Measurements from ENCODE around the gene SH3BP2.
A peak's percentile ranks its signal among the peaks of the same experiment; 100 is the strongest.

Gene SH3BP2, protein sequence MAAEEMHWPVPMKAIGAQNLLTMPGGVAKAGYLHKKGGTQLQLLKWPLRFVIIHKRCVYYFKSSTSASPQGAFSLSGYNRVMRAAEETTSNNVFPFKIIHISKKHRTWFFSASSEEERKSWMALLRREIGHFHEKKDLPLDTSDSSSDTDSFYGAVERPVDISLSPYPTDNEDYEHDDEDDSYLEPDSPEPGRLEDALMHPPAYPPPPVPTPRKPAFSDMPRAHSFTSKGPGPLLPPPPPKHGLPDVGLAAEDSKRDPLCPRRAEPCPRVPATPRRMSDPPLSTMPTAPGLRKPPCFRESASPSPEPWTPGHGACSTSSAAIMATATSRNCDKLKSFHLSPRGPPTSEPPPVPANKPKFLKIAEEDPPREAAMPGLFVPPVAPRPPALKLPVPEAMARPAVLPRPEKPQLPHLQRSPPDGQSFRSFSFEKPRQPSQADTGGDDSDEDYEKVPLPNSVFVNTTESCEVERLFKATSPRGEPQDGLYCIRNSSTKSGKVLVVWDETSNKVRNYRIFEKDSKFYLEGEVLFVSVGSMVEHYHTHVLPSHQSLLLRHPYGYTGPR
- 57.6 to 123 reads per million in 2 experiments for total RNA-seq

DNA sequence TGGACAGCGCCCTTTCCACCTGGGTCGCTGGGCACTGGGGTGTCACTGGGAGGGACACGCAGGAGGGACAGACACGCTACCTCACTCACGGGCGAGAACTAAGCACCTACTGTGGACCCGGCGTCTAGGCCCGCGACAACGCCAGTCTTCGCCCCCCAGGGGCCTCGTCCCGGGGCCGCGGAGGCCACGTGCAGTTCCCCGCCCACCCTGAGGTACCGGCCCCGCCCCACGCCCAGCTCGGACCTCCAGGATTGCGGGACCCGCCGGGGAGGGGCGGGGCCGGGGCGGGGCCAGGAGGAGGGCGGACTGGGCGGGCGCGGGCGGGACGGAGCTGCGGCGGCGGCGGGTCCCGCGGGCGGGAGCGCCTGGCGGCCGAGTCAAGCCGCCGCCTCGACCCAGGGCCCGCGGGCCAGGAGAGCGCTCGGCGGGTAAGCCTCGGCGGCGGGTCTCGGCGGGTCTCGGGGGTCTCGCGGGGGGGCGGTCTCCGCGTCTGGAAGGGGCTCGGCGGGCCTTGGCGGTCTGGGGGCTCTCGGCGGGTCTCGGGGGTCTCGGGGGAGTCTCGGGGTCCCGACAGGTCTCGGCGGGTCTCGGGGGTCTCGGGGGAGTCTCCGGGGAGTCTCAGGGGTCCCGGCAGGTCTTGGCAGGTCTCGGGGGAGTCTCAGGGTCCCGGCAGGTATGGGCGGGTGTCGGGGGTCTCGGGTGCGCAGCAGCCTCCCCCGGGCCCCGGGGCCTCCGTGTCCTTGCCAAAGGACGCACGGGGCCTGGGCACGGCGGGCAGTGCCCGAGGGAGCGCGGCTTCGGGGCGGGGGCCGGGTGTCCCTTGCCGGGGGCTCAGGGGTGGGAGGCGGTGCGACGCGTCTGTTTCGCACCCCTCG, at the start of gene SH3BP2:
Gene SH3BP2 (plus strand): TSS at position 375 of the 875 bp plus-strand sequence. CDS start 27,533 bp downstream, outside the sequence.
- peak; percentile 53 for DNase-seq (ENCODE audit: low read depth)

DNA sequence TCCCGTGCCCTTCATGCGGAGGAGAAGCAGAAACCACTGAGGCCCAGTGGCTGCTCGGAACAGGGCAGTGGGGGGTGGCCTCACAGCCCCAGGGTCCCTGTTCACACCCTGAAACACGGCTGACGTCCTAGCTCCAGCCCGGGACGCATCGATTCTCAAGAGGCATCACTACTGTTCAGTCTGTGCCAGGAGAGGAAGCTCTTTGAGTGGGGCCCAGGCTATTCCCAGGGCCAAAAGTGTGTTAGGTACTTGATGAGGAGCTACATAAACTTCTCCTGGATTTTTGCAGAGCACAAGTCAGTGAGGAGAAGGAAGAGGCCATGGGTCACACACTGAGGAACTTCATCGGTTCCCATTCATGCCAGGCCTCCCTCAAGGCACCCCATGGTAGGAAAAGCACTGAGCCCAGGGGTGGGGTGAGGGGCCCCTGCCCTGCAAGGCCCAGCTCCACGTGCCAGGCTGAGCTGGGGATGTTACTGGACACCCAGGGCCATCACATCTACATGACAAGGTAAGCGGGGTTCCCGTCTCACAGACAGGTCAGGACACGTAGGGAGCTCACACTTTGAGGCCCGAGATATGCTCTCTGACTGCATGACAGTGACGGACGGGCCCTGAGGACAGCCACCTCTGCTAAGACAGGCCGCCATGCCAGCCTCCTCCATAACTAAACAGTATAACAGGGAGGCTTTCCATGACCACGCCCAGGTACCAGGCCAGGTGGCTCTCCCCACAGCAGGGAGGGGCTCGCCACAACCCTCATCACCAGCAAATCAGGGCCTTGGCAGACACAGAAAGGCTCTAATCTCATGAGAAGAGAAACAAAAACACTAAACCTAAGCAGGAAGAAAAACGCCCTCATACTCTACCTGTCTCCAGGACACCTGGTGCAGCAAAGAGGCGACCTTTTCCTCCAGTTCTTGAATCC, 49.1 kb upstream of the SH3BP2 start:
- no peak for DNase-seq (ENCODE audit: low read depth)

DNA sequence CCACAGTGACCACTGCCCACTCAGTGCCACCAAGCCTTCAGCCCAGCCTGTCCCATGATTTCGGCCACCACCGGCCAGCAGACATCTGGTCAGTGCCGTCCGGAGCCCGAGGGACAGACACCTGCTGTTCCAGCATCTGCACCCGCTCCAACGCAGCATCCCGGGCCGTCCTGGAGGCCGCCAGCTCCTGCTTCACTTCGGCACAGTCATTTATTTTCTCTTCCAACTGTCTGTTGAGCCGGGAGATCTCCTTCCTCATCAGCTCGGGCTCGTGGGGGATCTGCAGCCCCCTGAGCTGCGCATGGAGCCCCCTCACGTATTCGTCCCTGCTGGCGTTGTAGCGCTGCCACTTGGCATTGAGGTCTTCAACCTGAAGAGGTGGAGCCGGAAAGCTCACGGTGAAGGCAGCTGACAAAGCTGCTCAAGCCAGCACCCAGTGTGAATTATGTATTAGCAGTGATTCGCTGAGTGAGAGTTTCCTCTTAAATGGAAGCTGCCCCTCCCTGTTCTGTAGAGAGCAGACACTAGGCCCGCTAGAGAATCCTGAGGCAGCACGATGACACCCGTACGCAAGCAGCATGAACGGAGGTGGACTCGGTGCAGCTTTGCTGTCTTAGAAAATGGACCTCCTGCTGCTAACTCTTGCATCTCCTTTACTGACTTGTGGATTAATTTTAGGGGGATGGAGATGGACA, 48.2 kb upstream of the SH3BP2 start:
- DNase-seq (ENCODE audit: low read depth), result no peak

DNA sequence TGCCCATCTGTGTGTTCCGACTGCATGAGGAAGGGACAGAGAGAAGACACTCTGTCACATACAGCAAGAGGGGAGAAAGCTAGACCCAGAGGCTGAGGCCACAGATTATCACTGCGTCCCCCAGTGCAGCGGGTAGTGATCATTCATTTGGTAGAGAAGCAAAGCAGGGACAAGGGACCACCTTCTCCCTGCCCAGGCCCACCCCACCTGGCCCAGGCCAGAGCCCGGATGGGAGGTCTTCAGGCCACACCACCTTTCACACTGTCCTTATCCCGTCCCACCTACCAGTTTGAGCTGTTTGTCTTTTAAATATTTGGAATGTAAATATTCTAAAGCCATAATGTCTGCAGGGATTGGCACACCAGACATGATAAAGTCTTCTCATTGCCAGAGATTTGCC, 47.4 kb upstream of the SH3BP2 start:
- DNase-seq (ENCODE audit: low read depth), result no peak

DNA sequence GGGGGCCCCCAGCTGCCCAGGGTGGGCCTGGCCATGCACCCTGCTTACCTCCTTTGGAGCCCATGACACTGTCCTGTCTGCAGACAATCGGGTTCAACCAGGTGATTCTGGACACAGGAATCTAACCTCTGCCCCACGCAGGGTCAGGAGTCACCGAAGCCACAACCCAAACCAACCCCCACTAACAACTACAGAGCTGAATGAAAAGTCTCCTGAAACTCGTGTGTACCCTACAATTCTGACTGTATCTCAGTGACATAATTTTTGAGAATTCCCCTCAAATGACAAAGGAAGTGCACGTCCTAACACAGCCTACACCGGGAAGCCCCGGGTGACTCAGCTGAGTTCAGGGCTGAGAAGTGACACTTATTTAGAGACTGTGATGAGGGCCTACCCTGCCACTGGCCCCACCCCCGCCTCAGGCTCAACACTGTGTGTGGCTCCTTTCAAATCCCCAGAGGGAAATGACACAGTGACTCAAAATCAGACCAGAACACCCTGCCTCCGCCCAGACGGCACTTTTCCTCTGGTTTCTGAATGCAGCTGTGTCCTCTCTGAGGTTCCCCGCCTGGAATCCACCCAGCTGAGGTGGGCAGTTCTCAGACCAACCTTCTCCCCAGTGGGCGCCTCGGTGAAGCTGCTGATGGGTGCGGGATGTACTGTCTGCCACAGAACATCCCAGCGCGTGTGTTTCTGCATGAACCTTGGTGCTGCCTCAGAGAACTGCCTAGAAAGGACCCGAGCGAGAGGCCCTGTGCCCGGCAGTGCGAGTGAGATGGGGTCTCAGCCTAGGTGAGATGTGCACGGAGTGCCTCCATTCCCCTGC, 46.7 kb upstream of the SH3BP2 start:
- peak; percentile 73 for DNase-seq (ENCODE audit: low read depth)

DNA sequence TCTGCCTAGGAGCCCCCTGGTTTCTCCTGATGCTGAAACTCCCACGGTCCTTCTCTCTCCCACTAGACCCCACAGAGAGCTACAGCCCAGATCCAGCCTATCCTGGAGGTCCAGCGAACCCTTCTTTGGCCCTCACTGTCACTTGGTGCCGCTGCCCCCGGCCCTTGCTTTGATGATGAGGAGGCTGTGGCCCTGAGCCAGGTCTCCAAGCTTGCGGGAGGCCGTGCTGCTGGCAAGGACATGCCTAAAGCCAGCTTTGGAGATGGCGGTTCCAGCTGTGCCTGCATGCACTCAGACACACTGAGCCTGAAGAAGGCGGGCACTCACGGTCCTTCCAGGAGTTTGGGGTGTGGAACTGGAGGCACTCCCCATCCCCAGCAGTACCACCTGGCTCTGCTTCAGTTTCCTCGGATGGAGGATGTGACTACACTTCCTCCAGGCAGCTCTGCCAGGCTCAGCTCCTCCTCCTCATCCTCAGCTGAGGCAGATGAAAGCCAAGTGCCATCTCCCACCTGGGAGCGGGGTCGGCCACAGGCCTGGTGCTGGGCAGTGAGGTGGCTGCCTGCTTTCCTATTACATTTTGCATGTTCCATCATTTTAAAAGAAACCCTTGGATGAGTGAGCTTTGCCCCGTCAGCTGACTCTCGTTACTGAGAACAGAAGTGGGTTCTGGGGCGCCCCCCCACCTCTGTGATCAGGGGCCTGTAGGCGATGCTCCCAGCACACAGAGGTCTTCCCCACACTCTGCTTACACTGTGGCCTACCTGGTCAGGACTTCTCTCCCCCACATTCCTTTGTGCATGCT, 45.8 kb upstream of the SH3BP2 start:
- DNase-seq (ENCODE audit: low read depth), result no peak

DNA sequence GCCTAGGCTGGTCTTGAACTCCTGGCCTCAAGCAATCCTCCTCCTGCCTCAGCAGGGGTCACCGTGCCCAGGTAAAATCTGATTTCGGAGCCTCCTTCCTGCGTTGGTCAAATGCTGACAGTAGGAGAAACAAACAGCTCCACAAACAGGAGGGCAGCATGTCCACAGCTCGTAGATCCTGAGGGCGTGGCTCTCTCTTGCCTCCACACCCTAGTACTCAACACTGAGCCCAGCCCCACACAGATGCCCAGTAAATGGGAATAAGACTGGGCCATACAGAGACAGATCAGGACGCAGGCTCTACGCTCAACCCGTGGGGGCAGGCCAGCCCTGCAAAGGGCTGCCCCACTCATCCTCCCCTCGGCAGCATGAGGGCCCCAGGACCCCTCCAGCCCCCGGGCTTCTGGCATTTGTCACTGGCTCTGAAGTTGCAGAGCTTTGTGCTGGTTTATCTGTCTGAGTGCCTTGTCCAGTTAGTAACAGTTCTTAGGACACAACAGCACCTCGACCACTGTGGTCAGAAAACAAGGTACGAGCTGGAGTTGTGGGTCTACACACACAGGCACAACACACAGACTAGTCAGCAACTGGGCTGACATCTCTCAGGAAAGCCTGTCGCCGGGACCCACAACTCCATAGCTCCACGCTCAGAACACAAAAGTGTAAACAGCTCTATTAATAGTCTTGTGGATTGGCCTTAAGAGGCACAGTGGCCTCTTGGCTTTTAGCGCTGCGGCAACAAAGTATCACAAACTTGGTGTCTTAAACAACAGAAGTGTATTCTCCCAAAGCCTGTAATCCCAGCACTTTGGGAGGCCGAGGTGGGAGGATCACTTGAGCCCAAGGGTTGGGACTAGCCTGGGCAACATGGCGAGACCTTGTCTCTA, 41.9 kb upstream of the SH3BP2 start:
- DNase-seq (ENCODE audit: low read depth), result no peak

DNA sequence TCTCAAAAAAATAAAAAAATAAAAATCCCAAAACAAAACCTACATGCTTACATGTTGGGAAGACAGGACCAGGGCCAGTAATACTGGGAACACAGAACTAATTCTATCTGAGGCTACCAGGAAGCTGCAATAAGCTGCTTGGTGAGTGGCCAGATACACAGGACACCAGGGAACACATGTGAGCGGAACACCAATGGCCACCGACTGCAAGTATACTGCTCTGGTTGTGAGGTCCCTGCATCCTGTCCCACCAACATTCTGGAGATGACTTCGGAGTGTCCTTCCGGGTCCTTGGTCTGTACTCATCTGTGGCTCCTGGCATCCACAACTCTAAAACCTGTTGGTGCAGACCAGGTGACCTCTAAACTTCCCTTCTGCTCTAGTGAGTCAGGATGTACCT, 39.4 kb upstream of the SH3BP2 start:
- DNase-seq (ENCODE audit: low read depth), result no peak

DNA sequence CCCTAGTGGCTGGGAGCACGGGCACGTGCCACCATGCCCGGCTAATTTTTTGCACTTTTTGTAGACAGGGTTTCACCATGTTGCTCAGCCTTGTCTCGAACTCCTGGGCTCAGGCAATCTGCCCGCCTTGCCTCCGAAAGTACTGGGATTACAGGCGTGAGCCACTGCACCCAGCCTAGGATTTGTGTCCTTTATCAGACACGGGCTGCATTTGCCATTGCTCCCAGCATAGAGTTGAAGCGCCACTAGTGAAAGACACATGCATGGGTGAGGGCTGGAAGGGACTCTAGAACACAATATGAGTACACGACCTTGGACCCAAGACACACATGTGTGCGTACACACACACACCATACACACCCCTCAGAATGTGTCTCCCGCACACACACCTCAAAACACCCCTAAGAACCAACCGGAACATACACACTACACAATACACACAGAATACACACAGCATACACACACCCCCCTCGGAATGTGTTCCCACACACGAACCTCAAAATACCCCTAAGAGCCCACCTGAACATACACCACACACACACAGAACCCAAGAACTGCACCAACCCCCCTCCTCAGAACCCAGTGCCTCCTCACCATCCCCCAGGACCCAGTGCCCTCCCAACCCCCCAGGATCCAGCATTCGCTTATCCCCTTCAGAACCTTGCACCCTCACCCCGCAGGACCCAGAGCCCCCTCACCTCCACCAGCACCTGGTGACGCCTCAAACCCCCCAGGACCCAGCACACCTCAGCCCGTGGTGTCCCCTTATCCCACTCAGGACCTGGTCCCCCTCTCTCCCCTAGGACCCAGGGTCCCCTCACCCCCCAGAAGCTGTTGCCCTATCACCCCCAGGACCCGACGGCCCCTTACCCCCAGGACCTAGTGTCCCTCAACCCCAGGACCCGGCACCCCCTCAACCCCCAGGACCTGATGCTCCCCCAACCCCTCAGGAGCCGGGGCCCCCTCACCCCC, 37.8 kb upstream of the SH3BP2 start:
- no peak for DNase-seq (ENCODE audit: low read depth)

DNA sequence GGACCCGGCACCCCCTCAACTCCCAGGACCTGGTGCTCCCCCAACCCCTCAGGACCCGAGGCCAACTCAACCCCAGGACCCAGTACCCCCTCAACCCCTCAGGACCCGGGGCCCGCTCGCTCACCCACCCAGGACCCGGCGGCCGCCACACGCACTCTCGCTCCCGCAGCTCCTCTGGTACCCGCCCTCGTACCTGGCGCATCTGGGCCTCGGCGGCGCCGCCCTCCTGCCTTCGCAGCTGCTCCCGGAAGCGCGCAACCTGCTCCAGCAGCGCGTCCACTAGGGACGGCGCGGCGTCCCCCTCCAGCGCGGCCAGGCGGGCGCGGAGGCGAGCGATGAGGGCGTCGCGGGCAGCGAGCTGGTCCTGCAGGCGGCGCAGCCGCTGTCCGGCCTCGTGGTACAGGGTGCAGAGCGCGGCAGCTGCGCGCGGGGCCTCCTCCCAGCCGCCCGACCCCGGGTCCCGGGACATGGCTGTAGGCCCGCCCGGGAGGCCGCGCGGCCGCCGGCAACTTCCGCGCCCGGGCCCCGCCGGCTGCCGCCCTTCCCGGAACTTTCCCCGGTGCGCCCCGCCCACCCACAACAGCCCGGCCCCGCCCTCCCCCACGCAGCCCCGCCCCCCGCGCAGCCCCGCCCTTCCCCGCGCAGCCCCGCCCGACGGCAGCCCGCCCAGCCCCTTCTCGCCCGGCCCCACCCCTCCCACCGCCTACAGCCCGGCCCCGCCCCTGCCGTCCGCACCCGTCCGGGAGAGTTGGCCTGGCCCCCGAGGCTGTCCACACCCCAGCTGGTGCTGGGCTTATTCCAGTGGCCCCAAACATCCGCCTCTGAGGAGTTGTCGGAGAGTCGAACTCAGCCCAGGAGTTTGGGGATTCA, 36.8 kb upstream of the SH3BP2 start, which contains the start of gene TNIP2:
Gene TNIP2 (minus strand): TSS at position 516 of the 870 bp plus-strand sequence. CDS start 47 bp downstream, at position 469.
- DNase-seq (ENCODE audit: low read depth), result peak; percentile 69

DNA sequence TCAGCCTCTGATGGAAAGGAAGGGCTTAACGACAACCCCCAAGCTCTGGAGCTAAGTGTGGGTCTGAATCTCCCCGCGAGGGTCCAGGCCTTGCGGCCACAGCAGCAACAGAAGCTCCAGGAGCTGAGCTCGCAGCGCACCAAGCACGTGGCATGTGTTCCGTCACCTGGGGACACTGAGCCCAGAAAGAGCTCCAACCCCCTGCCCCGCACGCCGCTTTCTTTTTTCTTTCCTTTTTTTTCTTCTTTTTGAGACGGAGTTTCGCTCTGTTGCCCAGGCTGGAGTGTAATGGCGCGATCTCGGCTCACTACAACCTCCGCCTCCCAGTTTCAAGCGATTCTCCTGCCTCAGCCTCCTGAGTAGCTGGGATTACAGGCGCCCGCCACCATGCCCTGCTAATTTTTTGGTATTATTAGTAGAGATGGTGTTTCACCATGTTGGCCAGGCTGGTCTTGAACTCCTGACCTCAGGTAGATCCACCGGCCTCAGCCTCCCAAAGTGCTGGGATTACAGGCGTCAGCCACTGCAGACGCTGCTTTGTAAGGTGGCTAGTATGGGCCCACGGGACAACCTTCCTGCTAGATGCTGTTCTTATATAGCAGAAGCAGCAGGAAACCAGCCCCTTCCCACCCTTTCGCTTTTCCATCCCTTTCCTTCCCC, 36.1 kb upstream of the SH3BP2 start:
- DNase-seq (ENCODE audit: low read depth), result no peak

DNA sequence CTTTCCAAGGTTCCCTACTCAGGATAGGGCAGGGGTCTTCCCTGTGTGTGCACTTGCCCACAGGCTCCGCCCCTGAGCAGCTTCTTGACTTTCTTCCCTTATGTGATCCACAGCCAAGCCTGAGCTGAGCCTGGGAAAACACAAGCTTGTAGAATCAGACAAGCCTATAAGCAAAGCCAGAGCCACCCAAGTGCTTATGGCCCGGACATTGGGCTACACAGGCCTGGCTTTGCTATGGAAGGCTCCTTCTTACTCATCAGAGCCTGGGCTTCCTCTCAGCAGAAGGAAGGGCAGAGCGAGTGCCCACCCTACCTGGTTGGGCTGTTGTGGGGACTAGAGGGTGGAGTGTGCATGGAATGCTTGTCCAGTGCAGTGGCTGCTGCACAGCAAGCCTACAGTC, 35.5 kb upstream of the SH3BP2 start:
- DNase-seq (ENCODE audit: low read depth), result no peak

DNA sequence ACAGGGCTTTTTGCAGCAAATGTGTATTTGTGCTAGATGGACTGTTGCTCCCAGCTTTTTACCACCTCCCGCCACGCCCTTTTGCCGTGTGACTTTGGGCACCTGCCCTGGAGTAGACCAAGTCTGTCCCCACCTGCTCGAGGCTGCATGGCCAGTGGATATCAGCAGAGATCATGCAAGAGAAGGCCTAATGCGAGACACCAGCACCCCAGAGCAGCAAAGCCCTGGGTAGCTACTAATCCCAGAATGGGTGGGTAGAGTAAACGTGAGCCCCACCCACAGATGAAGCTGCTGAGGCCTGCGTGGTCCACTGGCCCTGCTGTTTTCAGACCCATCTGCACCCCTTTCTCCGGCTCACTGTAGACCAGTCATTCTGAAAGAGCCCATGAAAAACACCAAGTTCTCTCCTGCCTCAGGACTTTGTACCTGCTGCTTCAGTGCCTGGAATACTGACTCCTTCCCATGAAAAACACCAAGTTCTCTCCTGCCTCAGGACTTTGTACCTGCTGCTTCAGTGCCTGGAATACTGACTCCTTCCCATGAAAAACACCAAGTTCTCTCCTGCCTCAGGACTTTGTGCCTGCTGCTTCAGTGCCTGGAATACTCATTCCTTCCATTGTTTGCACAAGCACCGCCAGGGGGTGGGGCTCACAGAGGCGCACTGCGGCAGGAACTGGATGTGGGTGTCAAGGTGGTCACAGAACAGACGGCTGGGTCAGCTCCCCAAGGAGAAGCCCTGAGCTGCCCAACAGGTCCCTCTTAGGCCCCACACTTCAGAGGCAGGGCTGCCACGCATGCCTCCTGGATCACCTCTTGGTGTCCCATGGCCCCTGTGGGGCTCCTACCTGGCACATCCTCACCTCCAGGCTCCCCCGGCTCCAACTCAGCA, 31.6 kb upstream of the SH3BP2 start:
- no peak for DNase-seq (ENCODE audit: low read depth)

DNA sequence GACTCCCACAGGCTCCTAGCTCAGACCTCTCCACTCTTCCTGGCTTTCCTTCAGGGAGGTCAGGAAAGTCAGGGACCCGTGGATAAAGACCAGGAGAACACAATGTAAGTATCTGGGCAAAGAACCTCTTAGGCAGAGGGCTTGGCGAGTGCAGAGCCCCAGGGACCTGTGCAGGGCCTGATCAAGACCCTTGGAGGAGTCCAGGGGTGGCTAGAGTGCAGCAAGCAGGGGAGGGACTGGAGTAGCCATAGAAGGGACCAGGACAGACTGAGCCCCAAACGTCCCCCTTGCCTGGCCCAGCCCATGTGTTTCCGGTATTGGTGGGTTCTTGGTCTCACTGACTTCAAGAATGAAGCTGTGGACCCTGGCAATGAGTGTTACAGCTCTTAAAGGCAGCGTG, 30.8 kb upstream of the SH3BP2 start:
- DNase-seq (ENCODE audit: low read depth), result no peak
